Ramos (cell line): Measurements from ENCODE around the gene SLITRK2.

Source experiments
- in situ Hi-C: fragments of 300-500 bp; cut with MboI; formaldehyde crosslinking; loops from one replicate; pipeline ENCODE4 v1.14.3; 2022; ENCODE audit warnings: low sequenced_read_pairs; ENCODE audit not compliant: unreplicated experiment

SLITRK2 gene

GRCh38 chrX:145853181-145853580 is 35.6 kb downstream of the SLITRK2 start:
- in situ Hi-C loops: no loop called here

GRCh38 chrX:145856181-145856580 is 38.6 kb downstream of the SLITRK2 start:
- in situ Hi-C loops: no loop called here

GRCh38 chrX:145861818-145862217 is 44.2 kb downstream of the SLITRK2 start:
- in situ Hi-C loops: no loop called here

GRCh38 chrX:145865082-145865481 is 47.5 kb downstream of the SLITRK2 start:
- in situ Hi-C loops: no loop called here
